DMS 273 (cell line): Measurements from ENCODE around the gene PUDP.

Source experiments
- DNase-seq: peaks from one replicate; lab custom pipeline; 2025; ENCODE audit not compliant: unreplicated experiment; lab: John Stamatoyannopoulos, UW

The PUDP gene

DNA sequence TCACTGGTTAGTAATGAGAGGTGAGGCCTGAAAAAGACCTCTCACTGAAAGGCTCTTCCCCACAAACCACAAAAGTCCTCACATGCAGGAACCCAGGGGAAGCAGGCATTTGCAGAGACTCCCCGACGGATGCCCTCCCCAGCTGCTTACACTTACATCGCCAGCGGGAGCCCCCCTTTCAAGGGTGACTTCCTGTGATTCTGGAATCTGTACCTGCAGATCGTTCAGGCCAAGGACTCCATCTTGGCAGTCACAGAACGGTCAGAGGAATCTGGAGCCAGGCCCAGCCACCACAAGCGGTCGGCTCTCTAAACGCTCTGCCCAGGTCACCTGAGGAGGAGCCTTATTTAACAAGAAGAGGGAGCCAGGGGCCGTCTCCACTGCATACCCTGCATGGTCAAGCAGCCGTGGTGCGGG, 71.7 kb downstream of the PUDP start:
- no peak for DNase-seq

DNA sequence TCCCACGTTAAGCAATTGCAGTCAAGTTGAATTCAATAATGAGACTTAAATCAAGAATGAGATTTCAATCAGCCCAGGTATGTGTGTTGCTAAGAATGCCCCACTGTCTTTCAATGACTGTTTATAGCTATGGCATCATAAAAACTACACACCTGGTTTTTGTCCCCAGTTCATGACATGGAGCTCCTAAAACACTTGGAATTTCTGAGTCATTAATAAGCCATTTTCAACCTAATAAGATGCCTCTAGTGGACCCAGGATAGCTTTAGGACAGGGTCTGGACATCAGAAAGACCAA, 73.1 kb downstream of the PUDP start:
- DNase-seq: no peak

DNA sequence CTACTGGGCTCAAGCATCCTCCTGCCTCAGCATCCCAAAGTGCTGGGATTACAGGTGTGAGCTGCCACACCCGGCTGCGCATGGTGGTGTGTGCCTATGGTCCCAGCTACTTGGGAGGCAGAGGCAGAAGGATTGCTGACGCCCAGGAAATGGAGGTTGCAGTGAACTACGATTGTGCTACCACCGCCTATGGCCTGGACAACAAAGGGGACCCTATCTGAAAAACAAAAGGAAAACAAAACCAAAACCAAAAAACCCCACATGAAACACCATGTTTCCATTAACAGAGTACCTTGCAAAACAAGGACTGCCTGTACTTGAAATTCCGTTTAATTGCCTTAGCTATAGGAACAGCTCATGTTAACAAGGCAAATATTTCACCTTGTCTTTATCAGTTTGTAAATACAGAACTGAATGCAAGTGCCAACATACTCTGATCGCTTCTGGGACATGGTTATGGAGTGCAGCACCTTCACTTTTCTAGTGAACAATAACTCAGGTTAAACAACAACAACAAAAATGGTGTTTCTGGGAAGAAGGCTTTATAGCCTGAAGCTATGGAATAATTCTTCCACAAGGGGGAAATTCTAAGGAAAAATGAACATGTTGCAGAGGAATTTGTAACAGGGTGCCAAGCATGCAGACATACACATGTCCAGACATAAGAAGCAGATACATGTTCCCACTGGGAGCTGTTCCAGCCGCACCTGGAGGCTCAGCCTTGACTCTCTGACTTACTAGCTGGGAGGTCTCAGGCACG, 73.6 kb downstream of the PUDP start:
- no peak for DNase-seq

DNA sequence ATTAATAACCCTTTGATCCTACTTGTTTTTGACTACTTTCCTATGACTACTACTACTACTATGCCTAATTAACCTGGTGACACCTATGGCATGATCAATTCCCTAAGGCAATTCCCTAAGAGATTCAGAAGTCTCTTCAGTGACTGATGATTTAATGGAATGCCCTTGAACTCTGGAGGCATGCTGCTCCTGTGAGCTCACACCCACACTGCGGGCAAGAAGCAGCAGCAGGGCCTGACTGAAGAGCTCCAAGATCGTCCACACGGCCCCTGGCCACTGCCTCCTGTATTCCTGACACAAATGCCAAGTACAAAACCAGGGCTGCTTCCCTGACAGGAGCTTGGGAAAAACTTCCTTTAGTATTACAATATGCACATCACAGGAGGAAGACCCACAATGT, 74.6 kb downstream of the PUDP start:
- no peak for DNase-seq

DNA sequence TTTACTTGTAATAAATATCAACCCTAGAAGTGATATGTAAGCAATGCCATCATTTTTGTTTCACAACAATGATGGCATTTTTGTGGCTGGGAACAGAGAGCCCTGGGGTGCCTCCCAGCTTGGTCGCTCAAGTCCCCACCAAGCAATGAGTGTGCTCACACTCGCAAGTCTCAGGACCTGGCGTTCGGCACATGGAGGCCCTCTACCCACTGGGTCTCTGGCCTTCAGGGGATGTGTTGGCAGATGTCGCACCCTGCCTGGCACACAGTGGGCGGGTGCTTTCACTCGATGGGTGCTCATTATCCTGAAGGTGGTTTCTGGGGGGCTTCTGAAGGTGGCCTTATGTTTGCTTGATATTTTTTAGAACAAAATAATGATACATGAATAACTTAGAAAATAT, 75.1 kb downstream of the PUDP start:
- no peak for DNase-seq

DNA sequence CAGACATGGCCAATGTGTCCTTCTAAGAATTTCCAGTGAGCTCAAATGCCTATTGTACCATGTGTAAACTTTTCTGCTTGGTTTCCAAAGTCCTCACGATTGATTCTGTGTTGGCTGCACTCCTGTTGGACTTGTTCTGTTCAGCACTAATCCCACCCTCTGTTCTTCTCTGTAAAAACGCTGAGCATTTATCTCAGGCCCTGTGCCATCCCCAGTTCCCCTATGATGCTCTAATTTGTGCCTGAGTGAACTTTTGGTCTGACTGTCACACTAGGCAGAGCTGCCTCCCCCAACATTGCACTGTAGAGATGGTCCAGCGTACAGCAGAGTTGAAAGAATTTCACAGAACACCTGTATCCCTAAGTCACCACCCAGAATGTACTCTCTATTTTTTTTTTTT, 76.6 kb downstream of the PUDP start:
- no peak for DNase-seq

DNA sequence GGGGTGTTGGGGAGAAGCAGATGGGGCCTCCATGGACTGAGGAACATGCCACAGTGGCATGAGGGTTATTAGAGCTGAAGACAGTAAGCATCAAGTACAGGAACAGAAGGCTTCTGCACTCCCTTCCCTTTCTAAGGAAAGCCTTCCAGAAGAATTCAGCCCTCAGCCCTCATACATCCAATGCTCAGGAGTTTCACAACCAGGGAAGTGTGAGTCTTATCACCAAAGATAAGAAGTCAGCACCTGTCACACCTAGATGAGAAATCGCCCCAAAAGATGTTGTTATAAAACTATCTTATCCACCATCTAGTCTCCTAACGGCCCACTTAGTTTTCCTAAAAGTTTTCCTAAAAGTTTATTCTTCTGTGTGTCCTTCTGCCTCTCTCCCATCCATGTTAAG, 78.4 kb downstream of the PUDP start:
- DNase-seq: no peak

DNA sequence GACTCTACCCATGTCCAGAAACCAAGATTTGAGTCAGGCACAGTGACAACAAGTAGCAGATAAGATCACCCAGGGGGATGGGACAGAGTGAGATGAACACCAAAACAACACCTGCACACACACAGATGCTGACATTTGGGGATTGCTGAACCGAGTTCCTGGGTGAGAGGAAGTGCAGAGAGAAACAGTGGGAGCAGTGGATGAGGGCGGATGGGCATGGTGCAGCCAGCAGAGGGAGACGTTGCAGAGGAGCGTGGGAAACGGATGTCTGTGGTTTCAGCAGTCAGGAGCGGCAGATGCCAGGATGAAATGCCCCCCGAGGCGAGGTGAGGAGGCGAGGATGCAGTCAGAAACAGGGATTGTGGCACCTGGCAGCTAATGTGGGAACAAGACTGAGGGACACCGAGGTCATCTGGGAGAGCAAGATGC, 79.0 kb downstream of the PUDP start:
- peak; percentile 53 for DNase-seq

DNA sequence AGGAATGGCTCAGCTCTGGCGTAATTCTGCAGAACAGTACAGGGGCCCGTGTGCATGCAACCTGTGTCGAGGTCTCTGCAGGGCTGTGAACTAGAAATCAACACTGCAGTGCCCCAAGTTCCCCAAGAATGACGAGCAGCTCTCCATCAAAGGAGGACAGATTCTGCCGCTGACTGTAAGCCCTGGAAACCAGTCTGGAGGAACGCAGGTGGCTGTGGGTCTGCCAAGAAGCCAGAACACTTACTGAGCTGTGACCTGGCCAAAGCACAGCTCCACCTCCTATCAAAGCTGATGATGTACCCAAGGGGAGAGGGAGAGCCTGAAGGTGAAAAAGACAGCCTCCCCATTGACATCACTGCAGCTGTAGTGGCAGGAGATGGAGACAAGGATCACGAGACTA, 80.7 kb downstream of the PUDP start:
- DNase-seq: no peak

DNA sequence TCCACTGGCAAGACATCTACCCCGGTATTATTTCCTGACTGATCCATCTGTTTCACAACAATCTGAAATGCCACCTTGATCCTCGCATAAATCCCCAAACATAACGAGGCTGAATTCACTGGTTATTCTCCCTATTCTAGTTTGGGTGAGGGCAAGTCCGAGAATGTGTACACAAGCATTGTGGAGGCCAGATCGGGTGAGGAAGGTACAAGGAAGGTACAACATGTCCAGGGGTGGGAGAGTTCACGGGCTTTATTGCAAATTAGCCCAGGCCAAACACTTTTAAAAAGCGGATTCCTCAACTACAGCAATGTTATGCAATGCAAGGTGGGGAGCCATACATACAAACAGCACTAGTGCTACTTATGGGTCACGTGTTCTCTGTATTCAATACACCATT, 82.5 kb downstream of the PUDP start:
- no peak for DNase-seq

DNA sequence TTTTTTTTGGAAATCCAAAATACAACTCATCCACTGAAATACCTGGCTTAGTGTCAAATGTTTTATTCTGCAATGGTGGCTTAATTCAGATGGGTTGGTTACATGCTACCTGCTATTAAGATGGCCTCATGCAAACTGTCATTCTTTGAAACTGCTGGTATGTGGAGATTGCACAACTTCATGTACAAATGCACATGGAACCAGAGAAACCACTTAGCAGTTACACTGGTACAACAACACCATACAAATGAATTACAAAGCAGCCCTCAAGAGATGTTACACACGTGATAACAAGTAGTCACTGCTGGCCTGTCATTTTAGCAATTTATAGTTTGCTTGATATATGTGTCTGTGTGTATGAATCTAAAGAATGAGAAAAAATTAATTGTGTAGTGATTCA, 85.0 kb downstream of the PUDP start:
- no peak for DNase-seq

DNA sequence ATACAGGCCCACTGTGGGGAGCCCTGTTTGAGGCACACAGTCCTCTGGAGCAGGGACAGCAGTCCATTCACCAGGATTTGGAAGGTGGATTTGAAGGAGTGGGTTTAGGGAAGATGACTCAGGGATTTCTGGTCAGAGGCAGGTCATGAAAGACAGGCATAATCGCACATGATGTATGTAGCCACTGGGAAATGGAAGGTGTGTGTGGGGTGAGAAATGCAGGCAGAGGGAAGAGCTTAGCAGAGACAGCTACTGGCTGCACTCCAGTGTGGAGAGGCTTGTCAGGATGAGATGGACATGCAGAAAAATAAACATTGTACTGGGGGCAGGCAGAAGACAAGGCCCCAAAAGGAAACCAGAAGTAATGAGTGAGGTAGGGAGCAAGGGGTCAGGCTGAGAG, 85.7 kb downstream of the PUDP start:
- DNase-seq: no peak

DNA sequence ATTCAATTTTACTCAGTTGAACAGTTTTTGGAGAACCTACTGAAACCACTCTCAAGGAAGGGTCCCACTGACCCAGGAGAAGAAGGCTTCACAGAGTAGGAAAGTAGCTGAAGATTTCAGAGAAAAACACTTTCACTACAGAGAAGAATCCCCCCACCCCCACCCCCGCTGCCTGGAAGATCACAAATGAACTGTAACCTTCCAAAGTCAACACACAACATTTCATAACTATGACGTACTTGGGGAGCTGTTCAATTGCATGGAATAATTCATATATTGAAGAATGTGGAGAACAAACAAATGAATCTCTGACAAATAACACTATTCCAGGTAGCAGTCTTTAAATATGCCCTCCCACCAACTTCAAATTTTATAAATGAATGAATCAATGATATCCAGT, 86.5 kb downstream of the PUDP start:
- no peak for DNase-seq

DNA sequence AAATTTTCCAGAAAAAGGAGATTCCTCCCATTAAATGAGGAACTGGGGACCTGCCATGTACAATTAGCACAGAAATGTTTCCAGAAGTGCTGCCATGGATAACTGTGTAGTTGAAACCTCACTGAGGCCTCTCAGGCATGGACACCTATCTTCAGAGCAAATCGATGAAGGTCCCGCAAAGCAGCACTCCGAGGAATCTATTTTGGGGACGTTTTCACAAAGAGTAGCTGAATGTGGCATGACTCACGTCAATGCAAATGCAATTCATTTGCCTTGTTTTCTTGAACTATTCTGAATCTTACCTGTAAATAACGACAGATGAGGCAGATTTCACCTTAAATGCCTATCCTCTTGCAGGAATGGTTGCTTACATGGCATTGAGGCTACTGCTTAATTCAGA, 87.5 kb downstream of the PUDP start:
- no peak for DNase-seq

DNA sequence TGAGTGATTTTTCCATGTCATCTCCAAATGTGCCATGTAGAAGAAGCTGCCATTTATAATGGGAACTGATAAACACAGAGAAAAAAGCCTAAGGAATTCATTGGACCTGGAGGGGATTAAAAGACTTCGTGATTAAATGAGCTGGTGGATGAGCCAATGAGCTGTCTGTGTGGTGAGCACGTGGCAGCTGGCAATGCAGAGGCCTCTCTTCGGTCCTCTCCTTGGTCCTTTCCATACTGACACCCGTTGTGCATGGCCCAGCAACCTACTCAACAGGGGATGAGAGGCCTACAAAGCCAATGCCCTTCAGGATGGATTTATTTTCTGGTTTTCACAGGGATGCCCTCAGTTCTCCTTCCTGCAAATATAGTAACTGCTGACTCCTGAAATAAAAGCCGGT, 88.1 kb downstream of the PUDP start:
- no peak for DNase-seq

DNA sequence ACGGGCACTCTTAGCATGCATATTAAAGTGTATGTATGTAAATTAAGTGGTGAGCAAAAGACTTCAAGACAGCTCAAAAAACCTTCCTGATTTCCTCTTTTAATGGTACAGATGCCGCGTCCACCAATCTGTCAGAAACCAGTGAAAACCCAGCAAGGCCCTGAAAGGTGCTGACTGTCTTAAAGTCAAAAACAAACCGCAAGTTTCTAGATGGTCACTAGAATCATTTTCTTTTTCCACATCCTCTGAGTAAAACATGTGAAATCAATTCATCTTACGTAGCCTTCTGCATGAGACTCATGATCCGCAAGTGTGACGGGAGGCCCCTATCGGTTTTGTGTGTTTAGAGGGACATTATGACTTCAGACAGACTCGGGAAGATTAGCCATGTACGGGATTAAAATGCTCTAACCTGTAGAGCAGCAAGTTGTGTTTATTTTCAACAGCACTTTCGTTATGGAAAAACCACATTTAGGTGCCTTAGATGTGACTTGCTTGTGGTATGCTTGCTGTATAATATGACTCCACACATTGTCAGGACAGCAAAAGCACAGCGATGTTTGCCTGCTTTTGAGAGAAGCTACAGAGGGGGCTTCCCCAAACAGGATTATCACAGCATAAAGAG, 88.6 kb downstream of the PUDP start:
- no peak for DNase-seq

DNA sequence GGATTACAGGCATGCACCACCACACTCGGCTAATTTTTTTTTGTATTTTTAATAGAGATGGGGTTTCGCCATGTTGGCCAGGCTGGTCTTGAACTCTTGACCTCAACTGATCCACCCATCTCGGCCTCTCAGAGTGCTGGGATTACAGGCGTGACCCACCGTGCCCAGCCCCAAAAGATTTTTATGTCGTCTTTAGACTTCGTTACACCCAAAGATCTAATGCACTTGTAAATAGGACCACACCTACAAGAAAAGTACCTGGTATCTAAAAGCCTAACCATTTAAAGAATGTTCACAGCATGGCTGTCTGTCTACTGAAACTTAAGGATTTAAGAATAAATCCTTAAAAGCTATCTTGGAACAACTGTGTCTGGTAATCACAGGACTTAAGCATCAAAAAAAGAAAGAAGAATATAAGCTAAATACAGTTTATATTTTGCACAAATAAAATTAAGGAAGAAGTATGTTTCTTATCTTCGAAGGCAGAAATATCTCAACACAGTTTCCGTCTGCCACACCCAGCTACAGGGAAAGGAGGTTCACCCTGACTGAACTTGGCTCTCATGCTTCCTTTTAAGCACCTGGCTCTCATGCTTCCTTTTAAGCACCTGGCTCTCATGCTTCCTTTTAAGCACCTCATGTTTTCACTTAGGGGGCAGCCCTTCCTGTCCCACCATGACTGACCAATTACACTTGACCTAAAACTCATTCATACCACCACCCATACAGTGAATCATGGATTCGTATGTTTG, 92.4 kb downstream of the PUDP start:
- DNase-seq: no peak

DNA sequence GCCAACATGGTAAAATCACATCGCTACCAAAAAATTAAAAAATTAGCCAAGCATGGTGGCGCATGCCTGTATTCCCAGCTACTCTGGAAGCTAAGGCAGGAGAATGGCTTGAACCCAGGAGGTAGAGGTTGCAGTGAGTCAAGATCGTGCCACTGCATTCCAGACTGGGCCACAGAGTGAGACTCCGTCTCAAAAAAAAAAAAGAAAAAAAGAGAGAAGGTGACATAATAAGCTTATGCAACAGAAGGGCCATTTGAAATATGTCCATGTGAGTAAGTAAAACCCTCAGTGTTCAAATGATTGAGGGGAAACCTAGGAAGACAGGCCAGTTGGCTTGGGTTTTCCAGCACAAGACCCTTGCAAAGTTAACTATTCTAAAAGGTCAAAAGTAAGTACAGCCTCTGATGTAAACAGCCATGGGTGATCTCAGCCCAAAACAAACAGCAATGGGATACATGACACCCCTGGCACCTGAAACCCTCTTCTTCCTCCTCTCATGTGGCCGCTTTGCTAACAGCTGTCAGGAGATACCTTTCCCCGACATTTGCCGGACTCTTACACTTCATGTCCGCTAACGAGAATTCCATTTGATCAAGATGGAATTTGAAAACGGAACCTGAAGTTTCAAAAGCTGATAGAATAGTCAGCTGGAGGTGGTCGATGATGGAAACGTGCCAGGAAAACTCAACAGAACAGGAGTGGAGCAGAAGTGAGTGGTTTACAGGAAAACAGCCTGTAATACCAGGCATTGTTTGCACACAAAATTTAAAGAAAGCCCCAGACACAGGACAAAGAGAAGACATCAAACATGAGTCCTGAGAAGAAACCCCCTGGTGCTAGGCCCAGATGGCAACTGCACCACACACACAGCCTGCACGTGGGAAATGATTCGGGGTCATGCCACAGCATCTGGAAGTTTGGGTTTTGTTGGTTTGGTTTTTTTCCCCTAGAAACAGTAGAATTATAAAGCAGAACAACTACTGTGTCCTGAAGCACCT, 93.4 kb downstream of the PUDP start:
- DNase-seq: peak; percentile 26

DNA sequence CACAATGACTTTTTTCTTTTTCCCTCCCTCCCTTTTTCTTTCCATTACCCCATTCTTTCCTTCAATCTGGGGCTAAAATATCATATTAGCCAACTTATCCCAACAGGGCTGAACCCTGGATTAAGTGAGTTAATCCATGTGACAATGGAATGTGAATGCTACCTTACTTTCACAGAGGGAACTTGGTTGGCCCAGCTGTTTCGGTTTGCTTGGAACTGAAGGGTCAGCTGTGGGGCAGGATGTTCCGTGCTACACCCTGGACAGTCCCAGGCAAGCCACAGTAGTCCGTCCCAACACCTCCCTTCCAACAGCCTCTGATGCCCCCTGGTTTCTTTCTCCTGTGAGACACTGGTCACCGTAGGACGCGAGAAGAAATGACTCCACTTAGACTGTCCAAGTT, 95.4 kb downstream of the PUDP start:
- no peak for DNase-seq

DNA sequence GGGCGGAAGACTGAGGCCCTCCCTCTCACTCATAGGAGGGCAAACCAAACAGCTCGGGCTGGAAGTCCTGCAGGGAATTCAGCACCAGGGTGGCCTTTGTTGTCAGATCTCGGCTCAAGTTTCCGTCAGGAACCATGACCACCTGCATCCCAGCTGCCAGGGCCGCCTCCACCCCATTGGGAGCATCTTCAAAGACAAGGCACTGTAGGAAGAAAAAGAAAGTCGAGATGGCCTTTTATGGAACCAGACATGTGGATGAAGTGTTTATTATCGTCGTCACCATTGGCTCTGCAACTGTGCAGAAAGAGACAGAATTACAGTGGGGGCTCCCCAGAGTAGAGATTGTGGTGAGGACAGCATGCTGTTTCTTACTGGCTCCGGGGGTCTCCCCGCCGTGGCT, 97.7 kb downstream of the PUDP start:
- no peak for DNase-seq

DNA sequence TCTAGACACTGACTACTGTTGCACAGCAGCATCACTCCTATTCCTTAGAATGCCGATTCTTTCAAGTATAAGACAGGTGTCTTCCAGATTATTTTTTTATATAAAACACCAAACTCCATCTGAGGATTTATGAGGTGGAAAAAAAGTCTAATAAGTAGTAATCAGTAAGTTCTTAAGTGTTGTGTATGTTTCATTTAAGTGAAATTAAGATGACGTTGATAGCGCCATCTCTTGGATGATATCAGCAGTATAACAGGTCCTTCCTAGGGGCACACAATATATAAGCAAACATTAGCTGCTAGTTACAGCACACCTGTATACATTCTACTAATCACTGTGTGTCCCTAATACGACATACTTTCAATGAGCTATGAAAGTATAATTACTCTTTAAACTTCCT, 100.0 kb downstream of the PUDP start:
- DNase-seq: no peak
